ENCODE data around the gene OR13J1.

OR13J1 gene

GRCh38 chr9:35859310-35859989, 10.8 kb downstream of the OR13J1 start:
- DNase-seq (ENCODE audit: low read depth, low spot score): no peak

GRCh38 chr9:35858458-35858857, 11.7 kb downstream of the OR13J1 start:
- no peak for DNase-seq (ENCODE audit: low read depth, low spot score)

GRCh38 chr9:35856882-35857281, 13.3 kb downstream of the OR13J1 start:
- no peak for DNase-seq (ENCODE audit: low read depth, low spot score)

GRCh38 chr9:35856206-35856605, 14.0 kb downstream of the OR13J1 start:
- DNase-seq (ENCODE audit: low read depth, low spot score): no peak

GRCh38 chr9:35854091-35854762, 16.0 kb downstream of the OR13J1 start:
- DNase-seq (ENCODE audit: low read depth, low spot score): no peak

- no peak for DNase-seq (ENCODE audit: low read depth, low spot score)
Observed at GRCh38 chr9:35852876-35853865, 17.0 kb downstream of the OR13J1 start.

- no peak for DNase-seq (ENCODE audit: low read depth, low spot score)
Observed at GRCh38 chr9:35852267-35852815, 17.9 kb downstream of the OR13J1 start.

- no peak for DNase-seq (ENCODE audit: low read depth, low spot score)
Observed at GRCh38 chr9:35847792-35848572, 22.2 kb downstream of the OR13J1 start.

GRCh38 chr9:35845824-35846771, 24.1 kb downstream of the OR13J1 start:
- DNase-seq (ENCODE audit: low read depth, low spot score): no peak

GRCh38 chr9:35844628-35845270, 25.5 kb downstream of the OR13J1 start:
- no peak for DNase-seq (ENCODE audit: low read depth, low spot score)

- no peak for DNase-seq (ENCODE audit: low read depth, low spot score)
Observed at GRCh38 chr9:35842795-35843194, 27.4 kb downstream of the OR13J1 start.

GRCh38 chr9:35842020-35842745, 28.0 kb downstream of the OR13J1 start:
- DNase-seq (ENCODE audit: low read depth, low spot score): no peak

- DNase-seq (ENCODE audit: low read depth, low spot score): no peak
Observed at GRCh38 chr9:35841645-35841900, 28.6 kb downstream of the OR13J1 start.

- DNase-seq (ENCODE audit: low read depth, low spot score): no peak
Observed at GRCh38 chr9:35840881-35841644, 29.1 kb downstream of the OR13J1 start.

- no peak for DNase-seq (ENCODE audit: low read depth, low spot score)
Observed at GRCh38 chr9:35839926-35840325, 30.3 kb downstream of the OR13J1 start.

- no peak for DNase-seq (ENCODE audit: low read depth, low spot score)
Observed at GRCh38 chr9:35836595-35836994, 33.6 kb downstream of the OR13J1 start.

GRCh38 chr9:35835766-35836165, 34.4 kb downstream of the OR13J1 start:
- DNase-seq (ENCODE audit: low read depth, low spot score): no peak

GRCh38 chr9:35835216-35835632, 35.0 kb downstream of the OR13J1 start:
- DNase-seq (ENCODE audit: low read depth, low spot score): no peak
